ENCODE results near the gene ACO2.
"Not testable (repeated sequence)": the region's sequence is repeated elsewhere in the genome, so short reads cannot be mapped to it uniquely, and the experiment has no call there.

Gene ACO2

DNA sequence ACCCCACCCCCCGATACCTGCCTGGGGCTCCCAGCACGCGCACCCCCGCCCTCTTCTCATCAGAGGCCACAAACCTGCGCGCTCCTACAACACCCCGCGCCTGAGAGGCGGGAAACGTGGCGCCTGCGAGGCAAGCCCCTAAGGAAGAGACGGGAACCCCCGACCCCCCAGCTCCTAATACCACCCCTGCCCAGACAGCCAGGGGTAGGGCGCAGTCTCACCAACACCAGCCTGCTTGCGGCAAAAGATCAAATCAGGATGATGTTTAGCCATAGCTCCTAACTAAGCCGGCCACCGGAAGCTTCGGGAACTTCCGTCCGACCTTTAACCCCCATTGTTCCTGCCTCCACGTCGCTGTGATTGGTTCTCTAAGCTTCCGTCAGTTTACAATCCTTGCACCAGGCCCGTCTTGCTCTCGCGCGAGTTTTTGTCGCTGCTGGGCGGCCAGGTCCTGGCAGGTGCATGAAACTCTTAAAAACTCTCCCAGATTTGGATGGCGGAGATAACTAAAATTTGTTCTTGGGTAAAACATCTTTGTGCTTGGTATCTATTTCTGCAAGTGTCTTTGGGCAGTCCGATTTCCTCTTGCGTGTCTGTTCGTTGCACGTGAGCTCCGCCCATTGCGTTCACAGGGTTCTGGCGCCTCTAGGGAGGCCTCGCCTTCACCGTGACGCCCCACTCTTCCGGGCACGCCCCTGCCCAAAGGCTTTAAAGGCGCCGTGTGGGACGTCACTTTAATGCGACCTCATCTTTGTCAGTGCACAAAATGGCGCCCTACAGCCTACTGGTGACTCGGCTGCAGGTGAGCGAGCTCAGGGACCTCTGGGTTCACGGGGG is at the start of gene ACO2, which contains the start of gene PHF5A:
Gene ACO2 (plus strand): TSS at position 737 of the 837 bp plus-strand sequence. CDS start 30 bp downstream, at position 767.
Gene PHF5A (minus strand): TSS at position 312 of the 837 bp plus-strand sequence. CDS start 39 bp downstream, at position 273.
- intact Hi-C loops (cut with DNase I): loop anchor here (2.0 kb wide), 1 partner anchor 20 kb away; no protein-coding TSS in a partner anchor
- DNase-seq: peak; percentile 95 to 99 (median 98)

DNA sequence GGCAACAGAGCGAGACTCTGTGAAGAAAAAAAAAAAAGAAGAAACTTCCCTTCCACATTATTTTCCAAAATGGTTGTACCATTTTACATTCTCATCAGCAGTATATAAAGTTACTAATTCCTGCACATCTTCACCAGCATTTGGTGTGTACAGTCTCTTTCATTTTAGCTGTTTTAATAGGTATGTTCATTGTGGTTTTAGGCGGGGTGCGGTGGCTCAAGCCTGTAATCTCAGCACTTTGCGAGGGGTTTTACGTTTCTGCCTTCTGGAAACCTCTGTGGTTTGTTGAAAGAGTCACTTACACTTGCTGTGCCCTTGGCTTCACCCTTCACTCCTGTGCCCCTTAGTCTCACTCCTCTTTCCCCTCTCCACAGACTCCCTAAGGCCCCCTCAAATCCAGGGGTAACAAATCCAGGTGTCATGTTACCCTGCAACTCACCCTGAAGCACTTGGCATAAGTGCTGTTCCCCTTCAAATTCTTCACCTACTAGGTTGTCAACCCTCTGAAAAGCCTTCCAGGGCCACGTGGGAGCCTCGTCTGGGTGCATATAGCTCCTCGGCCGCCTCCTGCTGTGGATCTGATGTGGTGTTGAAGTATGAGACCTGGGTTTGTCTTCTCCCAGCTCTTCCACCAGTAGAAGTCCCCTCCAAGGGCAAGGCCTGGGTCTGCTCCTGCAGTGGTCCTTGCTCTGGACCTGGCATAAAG is 43.1 kb upstream of the ACO2 start:
- intact Hi-C loops (cut with DNase I): no loop called here
- DNase-seq: peak in 1 of 42 donors; percentile 22

DNA sequence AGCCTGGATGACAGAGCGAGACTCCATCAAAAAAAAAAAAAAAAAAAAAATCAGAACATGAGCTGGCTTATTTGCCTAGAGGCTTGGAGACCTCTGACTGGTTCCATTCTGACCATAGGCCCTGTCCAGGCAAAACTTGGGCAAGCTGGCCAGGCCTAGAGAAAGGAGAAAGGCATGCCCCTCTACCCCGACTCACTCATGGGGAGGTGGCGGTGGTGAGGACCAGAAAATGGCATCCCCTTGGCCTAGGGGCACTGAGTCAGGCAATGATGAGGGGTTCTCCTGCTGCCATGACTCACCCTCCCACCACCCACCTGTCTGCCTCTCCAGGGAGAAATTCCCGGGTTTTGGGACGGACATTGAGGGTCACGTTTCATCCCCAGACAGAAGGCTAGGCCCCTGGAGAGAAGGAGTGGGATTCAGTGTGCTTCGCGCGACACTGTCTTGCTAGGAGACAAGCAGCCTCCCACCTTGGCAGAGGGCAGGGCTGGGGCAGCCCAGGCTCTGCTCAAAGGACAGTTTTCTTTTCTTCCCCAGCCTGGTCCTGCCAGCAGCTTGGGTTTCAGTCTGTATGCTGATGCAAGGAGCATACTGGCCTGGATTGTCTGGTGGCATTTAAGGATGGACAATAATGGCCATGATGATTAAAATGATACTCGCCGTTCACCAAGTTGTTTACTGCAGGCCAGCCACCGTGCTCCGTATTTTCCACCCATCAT is 39.5 kb upstream of the ACO2 start:
- intact Hi-C loops (cut with DNase I): no loop called here
- DNase-seq: peak in 11 of 42 donors; percentile 9 to 74 (median 52)

DNA sequence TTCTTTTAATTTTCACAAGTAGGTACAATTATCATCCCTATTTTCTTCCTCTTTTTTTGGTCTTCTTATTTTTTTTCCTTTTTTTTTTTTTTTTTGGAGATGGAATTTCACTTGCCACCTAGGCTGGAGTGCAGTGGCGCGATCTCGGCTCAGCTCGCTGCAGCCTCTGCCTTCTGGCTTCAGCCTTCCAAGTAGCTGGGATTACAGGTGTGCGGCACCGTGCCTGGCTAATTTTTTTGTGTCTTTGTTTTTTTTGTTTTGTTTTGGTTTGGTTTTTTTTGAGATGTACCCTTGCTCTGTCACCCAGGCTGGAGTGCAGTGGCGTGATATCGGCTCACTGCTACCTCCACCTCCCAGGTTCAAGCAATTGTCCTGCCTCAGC is 39.0 kb upstream of the ACO2 start:
- no peak for DNase-seq
- intact Hi-C loops (cut with DNase I): no loop called here

DNA sequence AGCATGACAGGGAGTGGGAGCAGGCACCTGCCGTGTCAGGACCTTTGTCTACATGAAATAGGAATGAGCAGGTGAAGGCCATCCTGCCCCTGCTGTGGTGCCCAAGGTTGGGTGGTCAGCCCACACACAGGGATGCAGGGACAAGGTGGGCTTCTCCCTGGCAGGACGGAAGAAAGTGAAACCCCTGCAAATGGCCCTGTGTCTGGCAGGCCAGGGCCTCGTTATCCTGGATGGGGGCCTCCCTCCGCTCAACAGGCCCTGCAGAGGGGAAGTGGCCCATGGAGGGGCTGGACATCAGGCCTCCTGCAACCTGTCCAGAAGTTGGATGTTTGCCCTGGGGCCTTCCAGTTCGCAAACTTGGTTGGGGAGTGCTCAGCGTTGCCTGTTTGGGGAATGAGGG is 37.3 kb upstream of the ACO2 start:
- intact Hi-C loops (cut with DNase I): no loop called here
- no peak for DNase-seq

DNA sequence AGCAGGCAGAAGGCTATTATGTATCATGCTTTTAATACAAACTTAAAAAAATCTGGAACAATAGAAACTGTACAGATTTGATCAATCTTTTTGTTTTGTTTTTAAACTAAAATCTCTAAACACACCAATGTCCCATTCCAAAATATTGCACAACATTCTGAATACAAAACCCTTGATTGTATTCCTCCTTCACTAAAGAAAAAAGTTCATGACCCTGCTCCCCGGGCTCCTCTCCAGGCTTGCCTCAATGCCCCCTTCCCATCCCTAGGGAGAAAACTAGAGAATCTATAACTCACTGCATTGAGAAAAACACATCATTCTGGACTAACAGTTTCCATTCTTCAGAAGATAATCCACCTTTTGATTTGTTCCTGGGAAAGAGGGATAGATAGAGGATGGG is 35.4 kb upstream of the ACO2 start:
- intact Hi-C loops (cut with DNase I); DNase-seq: not testable (repeated sequence)

DNA sequence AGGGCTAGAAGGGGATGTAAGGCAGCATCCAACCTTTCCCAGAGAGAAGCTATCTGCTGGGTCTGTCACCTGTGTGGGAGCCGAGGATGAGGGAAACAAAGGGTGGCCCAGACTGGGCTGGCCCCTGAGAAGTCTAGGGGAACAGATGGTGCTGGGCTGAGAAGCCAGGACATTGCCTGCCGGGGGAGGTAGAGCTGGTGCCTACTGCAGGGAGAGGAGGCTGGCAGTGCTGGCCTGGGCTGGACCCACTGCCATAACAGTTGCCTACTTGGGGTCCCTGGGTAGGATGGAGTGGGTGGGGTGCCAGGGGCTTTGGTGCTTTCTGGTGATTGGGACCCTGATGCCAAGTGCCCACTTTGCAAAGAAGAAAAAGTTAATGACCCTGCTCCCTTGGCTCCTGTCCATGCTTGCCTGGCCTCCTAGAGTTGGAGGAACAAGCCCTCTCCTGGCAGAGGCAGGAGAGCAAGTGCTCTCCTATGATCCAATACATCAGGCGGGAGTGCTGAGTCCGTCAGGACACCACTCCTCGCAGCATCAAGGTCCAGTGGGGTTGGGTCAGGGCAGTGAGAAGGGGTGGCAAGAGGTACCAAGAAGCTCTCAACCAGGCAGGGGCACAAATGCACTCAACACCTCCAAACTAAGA is 34.4 kb upstream of the ACO2 start:
- DNase-seq: peak in 2 of 42 donors; percentile 8 to 51
- intact Hi-C loops (cut with DNase I): not testable (repeated sequence)

DNA sequence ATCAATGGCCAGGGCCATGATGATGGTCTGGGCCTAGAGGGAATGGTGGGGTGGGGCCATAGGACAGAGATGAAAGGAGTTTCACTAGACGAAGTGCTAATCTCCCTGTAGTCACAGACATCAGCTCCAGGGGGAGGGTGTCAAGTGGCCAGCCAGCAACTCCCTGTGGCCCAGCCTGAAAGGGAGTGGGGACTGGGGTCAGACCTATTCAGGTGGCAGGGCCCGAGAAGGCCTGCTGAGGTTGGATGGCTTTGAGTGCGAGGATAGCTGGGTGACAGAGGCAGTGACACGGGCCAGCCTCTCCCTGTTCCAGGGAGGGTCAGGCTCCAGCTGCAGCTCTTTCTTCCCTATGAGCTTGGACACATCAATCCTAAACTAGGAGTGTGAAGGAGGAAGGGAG is 33.4 kb upstream of the ACO2 start:
- intact Hi-C loops (cut with DNase I): no loop called here

DNA sequence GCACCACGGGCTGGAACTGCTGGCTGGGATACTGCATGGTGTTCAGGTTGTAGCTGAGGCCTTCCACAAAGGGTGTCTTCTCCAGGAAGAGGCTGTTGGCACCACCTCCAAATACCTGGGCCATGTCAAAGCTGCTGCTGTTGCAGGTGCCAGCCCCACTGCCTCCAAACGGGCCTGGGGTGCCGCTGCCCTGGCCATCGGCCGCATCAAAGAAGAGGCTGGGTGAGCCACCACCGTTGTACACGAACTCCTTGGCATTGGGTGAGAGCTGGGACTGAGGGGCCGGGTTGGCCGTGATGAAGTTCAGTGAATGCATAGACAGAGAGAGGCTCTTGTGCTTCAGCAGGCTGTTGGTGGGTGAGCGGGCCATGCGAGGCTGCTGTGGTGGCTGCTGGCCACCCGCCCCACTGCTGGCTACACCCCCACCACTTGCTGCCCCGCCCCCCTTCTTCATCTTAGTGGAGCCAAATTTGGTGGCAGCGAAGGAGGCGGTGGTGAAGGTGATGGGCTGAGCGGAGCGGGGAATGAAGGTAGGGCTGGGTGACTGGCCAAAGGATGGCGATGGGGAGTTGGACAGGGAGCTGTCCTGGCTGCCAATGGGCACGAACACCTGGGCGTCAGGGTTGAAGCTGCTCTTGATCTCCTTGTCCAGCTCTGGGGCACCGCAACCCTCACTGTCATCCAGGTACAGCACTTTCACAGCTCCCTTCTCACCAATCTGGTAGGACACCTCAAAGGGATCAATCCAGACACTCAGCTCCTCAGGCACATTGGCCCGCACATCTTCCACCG is 32.4 kb upstream of the ACO2 start:
- intact Hi-C loops (cut with DNase I): no loop called here

More for the DNA sequence above, 33.4 kb upstream of the ACO2 start:
- DNase-seq: no peak

DNA sequence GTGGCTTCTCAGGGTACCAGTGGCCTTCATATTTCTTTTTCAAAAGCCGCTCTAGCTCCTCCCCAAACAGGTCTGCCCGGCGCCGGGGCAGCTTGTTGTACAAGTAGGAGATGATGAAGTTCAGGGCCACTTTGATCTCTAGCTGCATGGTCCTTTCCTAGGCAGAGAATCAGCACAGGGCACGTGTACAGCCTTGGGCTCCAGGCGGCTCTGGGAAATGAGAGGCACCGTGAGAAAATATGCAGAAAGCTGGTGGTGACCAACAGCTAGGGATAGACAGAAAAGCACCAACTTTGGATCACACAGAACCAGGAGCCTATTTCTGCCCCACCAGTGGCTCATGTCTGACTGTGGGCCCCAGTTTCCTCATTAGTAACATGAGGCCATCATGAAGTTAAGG is 31.7 kb upstream of the ACO2 start:
- intact Hi-C loops (cut with DNase I): no loop called here
- DNase-seq: no peak

More for the DNA sequence above, 32.4 kb upstream of the ACO2 start:
- peak in 2 of 42 donors; percentile 7 to 54 for DNase-seq

DNA sequence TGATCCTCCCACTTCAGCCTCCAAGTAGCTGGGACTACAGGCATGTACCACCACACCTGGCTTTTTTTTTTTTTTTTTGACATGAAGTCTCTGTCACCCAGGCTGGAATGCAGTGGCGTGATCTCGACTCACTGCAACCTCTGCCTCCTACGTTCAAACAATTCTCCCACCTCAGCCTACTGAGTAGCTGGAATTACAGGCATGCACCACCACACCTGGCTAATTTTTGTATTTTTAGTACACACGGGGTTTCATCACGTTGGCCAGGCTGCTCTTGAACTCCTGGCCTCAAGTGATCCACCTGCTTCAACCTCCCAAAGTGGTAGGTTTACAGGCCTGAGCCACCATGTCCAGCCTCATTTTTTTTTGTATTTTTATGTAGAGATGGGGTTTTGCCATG is 28.4 kb upstream of the ACO2 start:
- intact Hi-C loops (cut with DNase I); DNase-seq: not testable (repeated sequence)

DNA sequence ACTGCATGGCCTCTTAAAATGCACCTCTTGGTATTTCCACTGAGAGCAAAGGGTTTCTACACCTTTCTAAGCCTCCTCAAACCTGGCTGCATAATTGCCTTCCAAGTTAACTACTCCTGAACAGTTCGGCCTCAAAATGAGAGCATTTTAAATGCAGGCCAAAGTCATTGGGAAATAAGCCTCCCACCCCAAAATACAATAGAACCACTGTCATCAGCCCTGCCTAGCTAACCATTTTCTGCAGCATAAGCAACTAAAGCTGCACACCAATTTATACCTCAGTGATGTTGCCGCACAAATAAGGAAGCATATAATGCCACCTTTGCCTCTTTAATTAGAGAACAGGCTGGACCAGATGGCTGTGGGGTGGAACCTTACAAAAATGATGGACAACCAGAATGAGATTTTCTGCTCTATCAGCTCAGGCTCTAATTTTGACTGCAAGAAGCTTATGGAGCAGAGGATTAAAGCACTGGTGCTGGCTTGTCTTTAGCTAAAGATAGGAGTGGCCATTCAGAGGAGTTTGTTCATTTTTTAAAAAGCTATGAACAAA is 26.6 kb upstream of the ACO2 start:
- intact Hi-C loops (cut with DNase I): no loop called here
- peak in 2 of 42 donors; percentile 27 to 46 for DNase-seq

DNA sequence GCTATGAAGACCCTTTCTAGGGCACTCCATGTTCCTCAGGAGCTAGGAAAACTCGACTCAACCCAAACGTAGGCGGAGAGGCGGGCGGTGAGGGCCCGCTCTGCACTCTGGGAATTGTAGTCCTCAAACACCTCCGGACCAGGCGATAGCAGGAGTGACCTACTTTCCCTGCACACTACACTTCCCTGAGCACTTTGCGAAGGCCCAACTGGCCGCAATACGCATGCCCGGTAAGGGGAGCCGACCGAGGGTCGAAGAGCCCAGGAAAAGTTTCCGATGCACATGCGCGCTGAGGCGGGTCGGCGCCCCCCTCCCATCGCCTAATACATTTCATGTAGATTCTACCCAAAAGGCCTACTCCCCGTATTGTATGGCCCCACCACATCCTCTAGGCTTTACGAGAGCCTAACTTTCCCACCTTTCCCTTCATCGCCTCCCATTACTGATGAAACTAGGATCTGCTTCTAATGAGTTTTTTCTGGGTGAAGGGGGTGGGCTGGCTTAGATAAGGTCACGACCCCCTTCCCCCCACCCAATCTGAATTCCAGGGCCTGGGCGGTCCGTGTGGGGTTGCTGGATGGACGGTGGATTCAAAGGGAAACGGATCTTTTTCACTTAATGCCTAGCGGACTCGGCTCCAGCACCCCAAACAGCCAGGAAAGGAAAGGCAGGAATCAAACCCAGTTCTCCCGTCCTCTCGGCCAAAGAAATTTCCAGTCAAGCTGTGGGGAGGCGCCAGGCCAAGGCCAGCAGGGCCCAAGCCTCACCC is 24.4 kb upstream of the ACO2 start:
- intact Hi-C loops (cut with DNase I): no loop called here
- peak; percentile 79 to 96 (median 88) for DNase-seq

DNA sequence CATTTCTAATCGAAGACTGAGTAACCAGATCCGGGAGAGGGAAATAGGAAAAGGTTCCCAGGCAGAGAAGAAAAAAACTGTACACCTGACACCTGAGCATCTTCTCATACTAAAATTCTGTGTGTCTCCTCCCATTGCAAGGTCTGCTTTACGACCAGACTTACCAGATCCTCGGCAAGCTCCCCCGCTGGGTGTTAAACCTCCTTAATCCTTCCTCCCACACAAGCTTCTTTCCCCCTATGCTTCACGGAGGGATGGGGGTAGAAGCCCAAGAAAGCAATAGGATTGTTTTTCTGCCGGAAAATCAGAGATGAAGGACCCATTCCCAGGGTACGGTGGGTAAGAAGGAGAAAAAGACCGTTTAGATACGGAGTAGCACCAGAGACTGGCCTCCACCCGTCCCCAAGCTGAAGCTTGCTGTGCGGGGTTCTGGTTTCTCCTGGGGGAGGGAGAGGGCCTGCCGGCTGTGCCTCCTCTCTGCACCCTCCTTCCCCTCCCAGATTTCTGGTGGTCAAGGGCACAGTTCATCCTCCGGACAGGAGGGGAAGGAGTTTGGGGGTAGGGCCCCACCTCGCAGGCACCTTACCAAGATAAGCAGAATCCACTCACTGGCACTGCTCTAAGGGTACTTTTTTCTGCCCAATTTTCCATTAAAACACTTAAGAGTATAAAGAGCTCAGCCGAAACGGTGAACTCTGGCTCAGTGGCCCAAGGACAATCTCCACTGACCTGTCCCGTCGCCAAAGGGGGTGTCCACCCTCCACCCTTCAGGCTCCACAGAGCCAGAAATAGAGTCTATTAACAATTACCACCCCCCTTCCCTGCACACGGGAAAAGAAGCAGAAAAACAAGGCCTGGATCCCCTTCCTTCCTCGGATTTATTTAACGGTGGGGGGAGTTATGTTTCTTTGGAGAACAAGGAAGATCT is 23.5 kb upstream of the ACO2 start:
- peak in 27 of 42 donors; percentile 16 to 71 (median 42) for DNase-seq

DNA sequence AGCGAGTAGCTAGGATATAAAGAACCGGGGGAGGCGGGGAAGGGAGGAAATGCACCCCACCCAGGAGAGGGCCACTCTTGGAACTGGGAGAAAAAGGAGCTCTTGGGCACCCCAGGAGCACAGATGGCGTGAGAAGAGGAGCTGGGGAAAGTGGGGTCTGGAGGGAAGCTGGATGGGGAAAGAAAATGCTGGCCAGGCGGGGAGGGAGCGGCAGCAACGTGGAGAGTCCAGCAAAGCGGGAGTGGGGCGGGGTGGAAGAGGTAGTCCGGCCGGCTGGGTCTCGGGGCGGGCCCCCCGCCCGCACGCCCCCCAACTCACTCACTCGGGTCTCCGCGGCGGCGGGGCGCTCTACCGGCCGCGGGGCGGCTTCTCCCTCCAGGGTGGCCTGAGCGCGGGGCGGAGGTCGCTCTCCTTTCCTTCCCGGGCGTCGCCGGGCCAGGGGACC is 22.8 kb upstream of the ACO2 start:
- DNase-seq: peak in 23 of 42 donors; percentile 22 to 68 (median 43)
- intact Hi-C loops (cut with DNase I): no loop called here

More for the DNA sequence above, 23.5 kb upstream of the ACO2 start:
- intact Hi-C loops (cut with DNase I): no loop called here
